Measurements from ENCODE around the gene ADAMTS19. TPM values are rescaled to one million over a fixed set of nuclear protein-coding genes. Genes with fewer than 3 reads are reported as not detected.

ADAMTS19 gene
- total RNA-seq, 4 donors from 2014 or later, result not detected

DNA sequence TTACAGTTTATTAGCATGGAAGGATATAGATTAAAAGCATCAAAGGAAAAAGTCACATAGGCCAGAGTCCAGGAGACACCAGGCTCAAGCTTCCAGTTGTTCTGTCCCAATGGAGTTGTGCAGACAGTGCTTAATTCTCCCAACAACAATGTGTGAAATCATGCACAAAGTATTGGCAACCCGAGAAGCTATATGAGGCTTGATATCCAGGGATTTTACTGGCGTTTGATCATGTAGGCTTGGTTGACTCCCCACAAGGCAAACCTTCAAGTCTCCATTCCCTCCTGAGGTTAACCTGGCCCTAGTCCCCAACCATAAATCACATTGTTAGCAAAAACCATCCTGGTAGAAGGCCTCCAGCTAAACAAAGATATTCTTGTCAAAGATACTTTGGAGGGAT lies 141.5 kb downstream of the ADAMTS19 start:
- no peak for TF ChIP-seq POLR2A (IDR thresholded peaks at IDR 0.05)
- TF ChIP-seq CTCF (IDR thresholded peaks at IDR 0.05), result no peak
- no peak overlapping the region for H3K27ac ChIP-seq
- no peaks in the 10 kb centered on the region for H3K9me3 ChIP-seq
- WGBS, 2 donors, result 71 to 75% methylated on average over 2 of the region's 2 CpGs
- H3K36me3 ChIP-seq, result no peaks in the 10 kb centered on the region
- no peaks in the 10 kb centered on the region for H3K4me1 ChIP-seq
- no peak for DNase-seq
- intact Hi-C loops (cut with DNase I), result no loop called here
- no peak overlapping the region for H3K4me3 ChIP-seq (replicated peaks in 1 of 3)
- no peaks in the 10 kb centered on the region for H3K27me3 ChIP-seq

DNA sequence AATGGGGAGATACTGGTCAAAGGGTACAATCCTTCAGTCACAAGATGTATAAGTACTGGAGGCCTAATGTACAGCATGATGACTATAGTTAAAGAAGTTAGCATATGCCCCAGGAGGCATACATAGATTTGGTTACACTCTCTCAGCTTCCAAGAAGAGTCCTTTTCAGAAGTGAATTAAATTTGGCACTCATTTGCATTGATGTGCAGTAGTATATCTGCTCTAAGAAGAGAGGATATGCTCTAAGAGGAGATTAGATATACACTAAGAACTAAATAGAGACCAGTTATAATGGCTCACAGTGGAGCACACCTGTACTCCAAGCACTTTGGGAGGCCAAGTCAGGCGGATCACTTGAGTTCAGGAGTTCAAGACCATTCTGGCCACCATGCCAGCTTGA lies 148.3 kb downstream of the ADAMTS19 start:
- intact Hi-C loops (cut with DNase I), result no loop called here
- H3K36me3 ChIP-seq, result no peaks in the 10 kb centered on the region
- no peaks in the 10 kb centered on the region for H3K27me3 ChIP-seq
- no peak for DNase-seq
- no peak overlapping the region for H3K4me3 ChIP-seq (replicated peaks in 1 of 3)
- no peak for TF ChIP-seq POLR2A (IDR thresholded peaks at IDR 0.05)
- no peak for TF ChIP-seq CTCF (IDR thresholded peaks at IDR 0.05)
- no peaks in the 10 kb centered on the region for H3K9me3 ChIP-seq
- H3K4me1 ChIP-seq, result no peaks in the 10 kb centered on the region
- WGBS, 2 donors, result 94% methylated on average over 1 of the region's 1 CpG
- H3K27ac ChIP-seq, result no peak overlapping the region

- no peak for TF ChIP-seq CTCF (IDR thresholded peaks at IDR 0.05)
- TF ChIP-seq POLR2A (IDR thresholded peaks at IDR 0.05), result no peak
- no peak for DNase-seq
- Histone ChIP-seq H3K4me1 (no peaks in the 10 kb centered on the region), H3K9me3 (no peaks in the 10 kb centered on the region), H3K27me3 (no peaks in the 10 kb centered on the region), H3K36me3 (no peaks in the 10 kb centered on the region), H3K27ac (no peak overlapping the region), H3K4me3 (replicated peaks in 1 of 3) (no peak overlapping the region)
- WGBS, 2 donors, result 82 to 86% methylated on average over 1 of the region's 1 CpG
- intact Hi-C loops (cut with DNase I), result no loop called here
Observed at GRCh38 chr5:129609710-129610109, 149.6 kb downstream of the ADAMTS19 start.

- 73% methylated on average over 1 of the region's 1 CpG for WGBS, 2 donors
- H3K4me3 ChIP-seq (replicated peaks in 1 of 3), result no peak overlapping the region
- H3K27ac ChIP-seq, result no peak overlapping the region
- no peaks in the 10 kb centered on the region for H3K4me1 ChIP-seq
- DNase-seq, result no peak
- TF ChIP-seq CTCF (IDR thresholded peaks at IDR 0.05) (no peak), POLR2A (IDR thresholded peaks at IDR 0.05) (no peak)
- no peaks in the 10 kb centered on the region for H3K36me3 ChIP-seq
- intact Hi-C loops (cut with DNase I), result no loop called here
- H3K9me3 ChIP-seq, result no peaks in the 10 kb centered on the region
- no peaks in the 10 kb centered on the region for H3K27me3 ChIP-seq
Observed at GRCh38 chr5:129616517-129616916, 156.4 kb downstream of the ADAMTS19 start.

GRCh38 chr5:129617206-129617605 lies 157.1 kb downstream of the ADAMTS19 start:
- H3K27ac ChIP-seq, result no peak overlapping the region
- 61 to 82% methylated on average over 1 of the region's 1 CpG for WGBS, 2 donors

More at GRCh38 chr5:129617206-129617605, 157.1 kb downstream of the ADAMTS19 start:
- Histone ChIP-seq H3K27me3 (no peaks in the 10 kb centered on the region), H3K9me3 (no peaks in the 10 kb centered on the region), H3K4me3 (replicated peaks in 1 of 3) (no peak overlapping the region), H3K36me3 (no peaks in the 10 kb centered on the region), H3K4me1 (no peaks in the 10 kb centered on the region)
- no peak for DNase-seq
- intact Hi-C loops (cut with DNase I), result no loop called here
- TF ChIP-seq CTCF (IDR thresholded peaks at IDR 0.05), result no peak
- no peak for TF ChIP-seq POLR2A (IDR thresholded peaks at IDR 0.05)
